ENCODE data around the gene LRAT. TPM values are rescaled to one million over a fixed set of nuclear protein-coding genes. Genes with fewer than 3 reads are reported as not detected.

The LRAT gene
- not detected in 2 replicates for total RNA-seq

DNA sequence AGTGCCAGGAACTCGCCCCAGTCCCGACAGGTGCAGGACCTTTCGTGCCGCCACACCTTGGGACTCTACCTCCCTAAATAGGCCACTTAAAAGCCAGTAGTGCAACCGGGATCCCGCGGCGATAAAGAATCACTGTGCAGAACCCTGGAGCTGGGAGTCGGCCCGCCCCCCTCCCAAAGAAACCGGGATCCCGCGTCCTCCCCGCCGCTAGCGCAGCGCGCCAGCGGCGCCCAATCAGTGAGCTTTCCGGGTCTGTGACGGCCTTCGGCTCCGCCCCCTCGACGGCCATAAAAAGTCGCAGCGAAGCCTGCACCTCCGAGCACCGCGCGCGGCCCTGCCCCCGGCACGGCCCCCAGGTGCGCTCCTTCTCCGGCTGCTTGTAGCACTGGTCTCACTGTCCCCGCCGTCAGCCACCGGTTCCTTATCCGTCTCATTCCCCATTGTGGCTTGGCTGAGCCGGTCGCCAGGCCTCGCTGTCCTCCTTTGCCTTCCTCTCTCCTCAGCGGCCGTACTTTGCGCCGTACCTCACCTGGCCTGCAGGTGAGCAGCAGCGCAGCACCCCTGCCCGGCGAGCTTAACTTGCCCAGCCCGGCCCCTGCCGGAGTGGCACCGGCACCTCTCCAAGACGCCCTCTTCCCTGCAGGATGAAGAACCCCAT lies at the start of gene LRAT:
Gene LRAT (plus strand): TSS at position 318 of the 658 bp plus-strand sequence. CDS start 327 bp downstream, at position 645.

DNA sequence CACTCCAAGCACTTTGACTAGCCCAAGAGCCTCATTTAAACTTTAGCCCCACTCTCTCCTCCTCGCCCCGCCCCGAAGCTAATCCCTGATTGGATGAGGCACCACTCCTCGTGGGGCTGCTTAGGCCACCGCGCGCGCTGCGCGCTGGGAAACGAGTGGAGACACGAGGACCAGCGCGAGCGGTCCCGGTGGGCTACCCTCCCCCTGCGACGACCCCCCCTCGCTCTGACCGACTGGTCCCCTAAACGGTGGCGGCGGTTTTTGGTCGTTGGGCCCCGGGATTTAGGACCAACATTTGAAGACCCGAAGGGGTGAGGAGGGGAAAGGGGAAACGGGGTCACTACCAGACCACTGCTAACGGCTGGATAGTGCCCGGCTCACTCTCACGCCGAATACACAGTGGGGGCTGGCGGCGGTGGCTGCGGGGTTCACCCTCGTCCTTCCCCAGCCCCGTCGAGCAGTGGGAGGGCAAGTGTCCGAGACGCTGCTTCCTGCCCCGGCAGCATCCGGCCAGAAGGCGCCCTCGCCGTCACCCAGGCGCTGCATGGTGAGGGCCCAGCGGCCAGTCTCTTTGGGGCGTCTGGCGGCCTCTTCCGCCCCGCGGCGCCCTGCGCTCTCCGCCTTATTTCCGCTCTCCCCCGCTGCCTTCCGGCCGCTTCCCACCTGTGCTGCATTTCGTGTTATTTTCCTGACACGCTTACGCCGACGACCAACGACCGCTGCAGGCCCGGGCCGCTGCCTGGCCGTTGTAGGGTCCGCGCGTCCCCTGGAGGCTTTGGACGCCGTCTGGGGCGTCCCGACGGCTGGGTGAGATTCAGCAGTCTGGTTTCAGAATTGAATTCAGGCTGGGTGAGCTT lies 37.6 kb downstream of the LRAT start, which contains the start of gene RBM46:
Gene RBM46 (plus strand): TSS at position 147 of the 857 bp plus-strand sequence. CDS start 15,481 bp downstream, outside the sequence.

Other genes starting within 250 kb of the LRAT start
- 64.7 and 106 TPM in 2 replicates for gene PLRG1, start 193.6 kb upstream of the LRAT start, total RNA-seq
- 0.86 and 1.9 TPM in 2 replicates for gene FGB, start 181.0 kb upstream of the LRAT start, total RNA-seq
- gene FGA, start 153.3 kb upstream of the LRAT start, total RNA-seq: not detected in 2 replicates
- gene FGG, start 131.3 kb upstream of the LRAT start, total RNA-seq: 3.2 and 7.2 TPM in 2 replicates
- gene RBM46, start 37.3 kb downstream of the LRAT start, total RNA-seq: not detected in 2 replicates

All from myometrial cell (primary cell).